HG03103 (cell line): ENCODE measurements around the gene SECISBP2.
"Not testable (repeated sequence)": the region's sequence is repeated elsewhere in the genome, so short reads cannot be mapped to it uniquely, and the experiment has no call there.

ENCODE experiments used
- ATAC-seq: cut with Tn5 transposase; IDR thresholded peaks from one replicate; pipeline ENCODE4 v1.9.1; 2021; ENCODE audit warnings: low read depth; ENCODE audit not compliant: unreplicated experiment

SECISBP2 gene

GRCh38 chr9:89363311-89363670, 45.0 kb downstream of the SECISBP2 start:
- no peak for ATAC-seq

- ATAC-seq = no peak
Measured at GRCh38 chr9:89363921-89364665, 45.8 kb downstream of the SECISBP2 start.

- no peak for ATAC-seq
Measured at GRCh38 chr9:89364666-89365531, 46.6 kb downstream of the SECISBP2 start.

GRCh38 chr9:89365532-89365912, 47.2 kb downstream of the SECISBP2 start:
- no peak for ATAC-seq

GRCh38 chr9:89366711-89367110, 48.4 kb downstream of the SECISBP2 start:
- ATAC-seq = no peak

- ATAC-seq = no peak
Measured at GRCh38 chr9:89367281-89367680, 49.0 kb downstream of the SECISBP2 start.

- ATAC-seq = no peak
Measured at GRCh38 chr9:89367726-89368437, 49.6 kb downstream of the SECISBP2 start.

- no peak for ATAC-seq
Measured at GRCh38 chr9:89368550-89368949, 50.2 kb downstream of the SECISBP2 start.

- ATAC-seq = no peak
Measured at GRCh38 chr9:89368978-89369377, 50.7 kb downstream of the SECISBP2 start.

- ATAC-seq = no peak
Measured at GRCh38 chr9:89370593-89370992, 52.3 kb downstream of the SECISBP2 start.

- ATAC-seq = not testable (repeated sequence)
Measured at GRCh38 chr9:89371791-89372190, 53.5 kb downstream of the SECISBP2 start.

- ATAC-seq = no peak
Measured at GRCh38 chr9:89372230-89372816, 54.0 kb downstream of the SECISBP2 start.

GRCh38 chr9:89372979-89373378, 54.7 kb downstream of the SECISBP2 start:
- ATAC-seq = no peak

- ATAC-seq = no peak
Measured at GRCh38 chr9:89374176-89374575, 55.9 kb downstream of the SECISBP2 start.

- ATAC-seq = peak; percentile 72
Measured at GRCh38 chr9:89375191-89375760, 57.0 kb downstream of the SECISBP2 start.

- no peak for ATAC-seq
Measured at GRCh38 chr9:89376286-89376685, 58.0 kb downstream of the SECISBP2 start.

GRCh38 chr9:89376741-89377351, 58.5 kb downstream of the SECISBP2 start:
- no peak for ATAC-seq

- no peak for ATAC-seq
Measured at GRCh38 chr9:89377411-89377810, 59.1 kb downstream of the SECISBP2 start.

GRCh38 chr9:89378541-89378940, 60.2 kb downstream of the SECISBP2 start:
- no peak for ATAC-seq

- no peak for ATAC-seq
Measured at GRCh38 chr9:89379031-89379430, 60.7 kb downstream of the SECISBP2 start.
